Astrocyte (in vitro differentiated cells and primary cell): ENCODE measurements around the gene BANP. TPM values are rescaled to one million over a fixed set of nuclear protein-coding genes. Genes with fewer than 3 reads are reported as not detected.
"Not testable (repeated sequence)": the region's sequence is repeated elsewhere in the genome, so short reads cannot be mapped to it uniquely, and the experiment has no call there.

Experiments
- DNase-seq: peaks from one replicate; pipeline ENCODE4 v3.0.0-alpha.2; 2010; ENCODE audit warnings: low read depth
- FAIRE-seq: peaks from 2 replicates; lab custom pipeline; 2011; peaks lifted over from hg19 to GRCh38; lab: Jason Lieb, UNC
- H2AFZ ChIP-seq: 2 replicates; pipeline ENCODE4 v1.6.0; 2012; ENCODE audit warnings: low read depth, low read length, inconsistent platforms
- H3K27ac ChIP-seq: 2 replicates; pipeline ENCODE4 v1.5.1; 2011; ENCODE audit warnings: low read depth, low read length, inconsistent platforms
- H3K27me3 ChIP-seq: 2 replicates; pipeline ENCODE4 v1.6.0; 2011; ENCODE audit warnings: low read length, inconsistent platforms; ENCODE audit not compliant: insufficient read depth
- H3K36me3 ChIP-seq: 2 replicates; pipeline ENCODE4 v1.5.1; 2011; ENCODE audit warnings: low read length, inconsistent platforms; ENCODE audit not compliant: insufficient read depth
- H3K4me1 ChIP-seq: 2 replicates; pipeline ENCODE4 v1.5.1; 2011; ENCODE audit warnings: low read length, inconsistent platforms; ENCODE audit not compliant: insufficient read depth
- H3K4me2 ChIP-seq: 2 replicates; pipeline ENCODE4 v1.6.0; 2012; ENCODE audit warnings: low read length, inconsistent platforms
- H3K4me3 ChIP-seq: 2 replicates; pipeline ENCODE4 v1.5.1; 2011; ENCODE audit warnings: low read depth, mild to moderate bottlenecking, low read length, inconsistent platforms; ENCODE audit not compliant: insufficient read depth
- H3K79me2 ChIP-seq: 2 replicates; pipeline ENCODE4 v1.6.0; 2012; ENCODE audit warnings: mild to moderate bottlenecking, low read length, inconsistent platforms; ENCODE audit not compliant: insufficient read depth
- H3K9ac ChIP-seq: 2 replicates; pipeline ENCODE4 v1.6.0; 2012; ENCODE audit warnings: mild to moderate bottlenecking, low read length, inconsistent platforms
- H3K9me3 ChIP-seq: 2 replicates; pipeline ENCODE4 v1.5.1; 2012; ENCODE audit warnings: low read depth, mild to moderate bottlenecking, low read length, inconsistent platforms; ENCODE audit not compliant: insufficient read depth
- H4K20me1 ChIP-seq: 2 replicates; pipeline ENCODE4 v1.6.0; 2012; ENCODE audit warnings: low read length, inconsistent platforms; ENCODE audit not compliant: insufficient read depth
- H3K27ac Mint-ChIP-seq: one replicate; pipeline ENCODE4 v1.8.0; 2021; ENCODE audit warnings: mild to moderate bottlenecking, mixed read lengths; ENCODE audit not compliant: unreplicated experiment
- H3K27me3 Mint-ChIP-seq: one replicate; pipeline ENCODE4 v1.8.0; 2021; ENCODE audit warnings: low read depth, mixed read lengths; ENCODE audit not compliant: unreplicated experiment
- H3K36me3 Mint-ChIP-seq: one replicate; pipeline ENCODE4 v1.8.0; 2021; ENCODE audit warnings: low read depth, mixed read lengths; ENCODE audit not compliant: unreplicated experiment
- H3K4me1 Mint-ChIP-seq: one replicate; pipeline ENCODE4 v1.8.0; 2021; ENCODE audit warnings: low read depth, mixed read lengths; ENCODE audit not compliant: unreplicated experiment
- H3K4me3 Mint-ChIP-seq: one replicate; pipeline ENCODE4 v1.8.0; 2021; ENCODE audit warnings: mild to moderate bottlenecking, moderate library complexity, mixed read lengths; ENCODE audit not compliant: unreplicated experiment
- H3K9me3 Mint-ChIP-seq: one replicate; pipeline ENCODE4 v1.8.0; 2021; ENCODE audit warnings: mild to moderate bottlenecking, mixed read lengths; ENCODE audit not compliant: unreplicated experiment
- EZH2 ChIP-seq: IDR thresholded peaks from 2 replicates; pipeline ENCODE4 v1.6.1; 2012; ENCODE audit warnings: mild to moderate bottlenecking, low read length, inconsistent platforms; ENCODE audit not compliant: insufficient read depth
- total RNA-seq: library from RNA; stranded (reverse); gene quantifications from 2 replicates; pipeline ENCODE4 v1.2.1, GENCODE V29; 2021
- TF ChIP-seq, protein P1 (sequence below): IDR thresholded peaks from 2 replicates; pipeline ENCODE4 v1.5.1; 2011; ENCODE audit warnings: low read depth, mild to moderate bottlenecking, inconsistent platforms, low read length, moderate library complexity; ENCODE audit not compliant: insufficient read depth

BANP gene
- total RNA-seq, 1 donor from 2014 or later, result 28.9 TPM

DNA sequence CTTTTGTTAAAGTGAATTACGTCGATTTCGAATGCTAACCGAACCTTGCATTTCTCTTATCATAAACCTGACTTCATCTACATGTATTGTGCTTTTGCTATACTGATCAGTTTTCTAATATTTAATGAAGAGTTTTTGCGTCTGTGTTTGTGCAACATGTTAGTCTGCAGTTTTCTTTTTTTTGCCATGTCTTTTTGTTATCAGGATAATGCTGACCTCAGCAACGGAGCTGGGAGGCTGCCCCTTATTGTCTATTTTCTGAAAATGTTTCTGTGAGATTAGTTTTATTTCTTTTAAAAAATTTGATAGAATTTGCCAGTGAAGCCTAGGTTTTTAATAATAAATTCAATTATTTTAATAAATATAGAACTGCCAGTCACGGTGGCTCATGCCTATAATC, 40.9 kb downstream of the BANP start:
- not testable (repeated sequence) for H3K36me3 ChIP-seq, H3K27ac Mint-ChIP-seq, H3K4me2 ChIP-seq, H3K9ac ChIP-seq, H3K27ac ChIP-seq, H3K36me3 Mint-ChIP-seq, H2AFZ ChIP-seq, H3K27me3 ChIP-seq, H3K9me3 Mint-ChIP-seq, H4K20me1 ChIP-seq, H3K27me3 Mint-ChIP-seq, H3K4me3 Mint-ChIP-seq, H3K9me3 ChIP-seq, FAIRE-seq, H3K4me3 ChIP-seq, H3K4me1 ChIP-seq, H3K4me1 Mint-ChIP-seq, DNase-seq, H3K79me2 ChIP-seq

- peaks cover 3% of the 10 kb centered on the region for H3K36me3 Mint-ChIP-seq
- no peaks in the 10 kb centered on the region for H3K36me3 ChIP-seq
- H3K4me2 ChIP-seq, result no peak overlapping the region
- H3K79me2 ChIP-seq, result peaks cover 5% of the 10 kb centered on the region
- H3K27me3 Mint-ChIP-seq, result no peaks in the 10 kb centered on the region
- no peaks in the 10 kb centered on the region for H3K9me3 ChIP-seq
- H3K27ac ChIP-seq, result no peak overlapping the region
- no peaks in the 10 kb centered on the region for H3K9me3 Mint-ChIP-seq
- H3K27me3 ChIP-seq, result no peaks in the 10 kb centered on the region
- no peak for DNase-seq
- H3K4me3 Mint-ChIP-seq, result no peak overlapping the region
- H3K9ac ChIP-seq, result no peak overlapping the region
- H3K4me1 Mint-ChIP-seq, result no peaks in the 10 kb centered on the region
- no peak for FAIRE-seq
- H4K20me1 ChIP-seq, result peaks cover 15% of the 10 kb centered on the region
- no peak overlapping the region for H2AFZ ChIP-seq
- H3K4me1 ChIP-seq, result no peaks in the 10 kb centered on the region
- no peak for TF ChIP-seq EZH2
- TF ChIP-seq, protein P1, sequence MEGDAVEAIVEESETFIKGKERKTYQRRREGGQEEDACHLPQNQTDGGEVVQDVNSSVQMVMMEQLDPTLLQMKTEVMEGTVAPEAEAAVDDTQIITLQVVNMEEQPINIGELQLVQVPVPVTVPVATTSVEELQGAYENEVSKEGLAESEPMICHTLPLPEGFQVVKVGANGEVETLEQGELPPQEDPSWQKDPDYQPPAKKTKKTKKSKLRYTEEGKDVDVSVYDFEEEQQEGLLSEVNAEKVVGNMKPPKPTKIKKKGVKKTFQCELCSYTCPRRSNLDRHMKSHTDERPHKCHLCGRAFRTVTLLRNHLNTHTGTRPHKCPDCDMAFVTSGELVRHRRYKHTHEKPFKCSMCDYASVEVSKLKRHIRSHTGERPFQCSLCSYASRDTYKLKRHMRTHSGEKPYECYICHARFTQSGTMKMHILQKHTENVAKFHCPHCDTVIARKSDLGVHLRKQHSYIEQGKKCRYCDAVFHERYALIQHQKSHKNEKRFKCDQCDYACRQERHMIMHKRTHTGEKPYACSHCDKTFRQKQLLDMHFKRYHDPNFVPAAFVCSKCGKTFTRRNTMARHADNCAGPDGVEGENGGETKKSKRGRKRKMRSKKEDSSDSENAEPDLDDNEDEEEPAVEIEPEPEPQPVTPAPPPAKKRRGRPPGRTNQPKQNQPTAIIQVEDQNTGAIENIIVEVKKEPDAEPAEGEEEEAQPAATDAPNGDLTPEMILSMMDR, result no peak
- no peak overlapping the region for H3K27ac Mint-ChIP-seq
- no peak overlapping the region for H3K4me3 ChIP-seq
These were observed 42.7 kb downstream of the BANP start for GRCh38 chr16:87993901-87994300.

- Mint-ChIP-seq H3K4me1 (no peaks in the 10 kb centered on the region), H3K27ac (no peak overlapping the region), H3K9me3 (no peaks in the 10 kb centered on the region), H3K4me3 (no peak overlapping the region), H3K36me3 (peaks cover 3% of the 10 kb centered on the region), H3K27me3 (no peaks in the 10 kb centered on the region)
- no peaks in the 10 kb centered on the region for H3K36me3 ChIP-seq
- H3K4me3 ChIP-seq, result no peak overlapping the region
- no peak overlapping the region for H3K27ac ChIP-seq
- no peak overlapping the region for H3K4me2 ChIP-seq
- H3K27me3 ChIP-seq, result no peaks in the 10 kb centered on the region
- peaks cover 5% of the 10 kb centered on the region for H3K79me2 ChIP-seq
- H3K9me3 ChIP-seq, result no peaks in the 10 kb centered on the region
- TF ChIP-seq EZH2, result no peak
- TF ChIP-seq, protein P1, result no peak
- H3K9ac ChIP-seq, result no peak overlapping the region
- no peaks in the 10 kb centered on the region for H3K4me1 ChIP-seq
- peaks cover 15% of the 10 kb centered on the region for H4K20me1 ChIP-seq
- H2AFZ ChIP-seq, result no peak overlapping the region
- FAIRE-seq (no peak), DNase-seq (no peak)
These were observed 44.4 kb downstream of the BANP start for GRCh38 chr16:87995644-87996043.
